ENCODE data around the gene RIBC1.
A peak's percentile ranks its signal among the peaks of the same experiment; 100 is the strongest.
"Not testable (repeated sequence)": the region's sequence is repeated elsewhere in the genome, so short reads cannot be mapped to it uniquely, and the experiment has no call there.

RIBC1 gene

DNA sequence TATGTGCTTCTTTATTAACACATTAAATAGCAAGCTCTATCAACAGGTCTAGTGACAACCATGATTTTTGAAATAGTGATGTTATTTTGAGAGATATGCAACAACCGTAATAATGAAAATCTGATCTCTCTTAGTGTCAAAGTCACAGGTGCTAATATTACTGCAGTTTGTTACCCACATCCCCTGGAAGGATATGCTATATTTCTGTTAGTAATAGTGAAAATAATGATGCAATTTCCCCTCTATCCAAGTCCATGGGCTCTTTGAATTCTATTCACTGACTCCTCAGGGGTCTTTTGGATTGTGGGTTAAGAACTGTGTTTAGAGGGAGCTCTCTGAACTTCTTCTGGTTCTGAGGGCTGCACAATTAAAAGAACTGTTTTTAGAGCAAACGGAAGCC lies 14.5 kb downstream of the RIBC1 start:
- no peak for DNase-seq

DNA sequence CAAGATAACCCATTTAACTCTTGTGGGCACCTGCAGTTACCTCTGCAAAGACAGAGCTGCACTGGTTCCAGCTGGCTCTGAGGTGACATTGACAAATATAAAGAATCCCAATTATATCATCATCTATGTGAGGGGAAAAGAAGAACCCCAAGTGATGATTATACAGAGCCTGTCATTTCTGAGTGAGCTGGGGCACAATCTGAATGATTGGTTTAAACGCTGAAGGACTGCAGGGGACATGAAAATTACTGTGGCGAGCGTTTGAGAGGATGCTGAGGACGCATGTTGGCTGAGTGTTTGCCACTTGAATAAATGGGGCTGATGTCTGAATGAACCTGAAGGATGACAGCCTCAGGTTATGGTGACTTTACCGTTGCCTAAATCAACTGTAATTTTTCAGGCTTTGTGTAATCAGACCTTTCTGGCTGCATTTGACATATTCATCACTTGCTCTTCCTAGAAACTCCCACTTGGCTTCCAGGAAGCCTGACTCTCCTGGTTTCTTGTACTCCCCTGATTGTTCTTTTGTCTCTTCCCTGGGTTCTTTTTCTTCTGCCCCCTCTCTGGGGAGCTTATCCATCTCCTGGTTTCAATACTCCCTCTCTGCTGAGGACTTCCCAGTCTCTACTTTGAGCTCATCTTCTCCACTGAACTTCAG lies 15.6 kb downstream of the RIBC1 start:
- DNase-seq = no peak

DNA sequence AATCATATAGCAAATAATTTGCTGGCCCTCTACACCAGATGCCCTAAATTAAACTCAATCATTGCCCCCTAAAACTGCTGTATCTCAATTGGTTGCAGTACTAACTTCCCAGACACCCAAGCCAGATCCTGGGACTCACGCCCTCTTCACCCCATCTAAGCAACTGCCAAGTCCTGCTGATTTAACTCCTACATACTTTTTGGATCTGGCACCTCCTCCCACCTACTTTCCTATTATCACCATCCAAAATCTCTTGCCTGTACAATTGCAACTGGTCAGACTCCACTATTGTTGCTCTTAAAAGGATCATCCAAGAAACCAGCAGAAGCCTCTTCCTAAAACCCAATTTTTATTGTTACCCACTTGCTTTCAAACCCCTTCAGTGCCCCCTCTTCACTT lies 16.2 kb downstream of the RIBC1 start:
- DNase-seq = no peak

DNA sequence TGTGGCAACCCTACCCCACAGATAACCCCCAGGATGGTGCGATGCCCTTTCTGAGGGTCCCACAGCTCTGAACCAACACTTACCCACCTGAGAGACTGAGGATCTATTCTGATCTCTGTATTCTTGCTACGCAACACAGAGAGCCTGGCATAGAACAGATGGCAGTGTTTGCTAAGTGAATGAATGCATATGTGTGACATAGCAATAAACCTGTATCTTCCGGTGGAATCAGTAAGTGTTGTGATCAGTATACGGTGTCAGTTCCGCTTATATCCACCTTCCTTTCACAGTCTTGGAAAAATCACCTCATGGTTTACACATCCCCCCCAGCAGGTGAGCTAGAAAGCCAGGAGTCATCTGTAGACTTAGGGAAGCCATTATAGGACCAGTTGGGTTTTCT lies 17.4 kb downstream of the RIBC1 start:
- DNase-seq = no peak

DNA sequence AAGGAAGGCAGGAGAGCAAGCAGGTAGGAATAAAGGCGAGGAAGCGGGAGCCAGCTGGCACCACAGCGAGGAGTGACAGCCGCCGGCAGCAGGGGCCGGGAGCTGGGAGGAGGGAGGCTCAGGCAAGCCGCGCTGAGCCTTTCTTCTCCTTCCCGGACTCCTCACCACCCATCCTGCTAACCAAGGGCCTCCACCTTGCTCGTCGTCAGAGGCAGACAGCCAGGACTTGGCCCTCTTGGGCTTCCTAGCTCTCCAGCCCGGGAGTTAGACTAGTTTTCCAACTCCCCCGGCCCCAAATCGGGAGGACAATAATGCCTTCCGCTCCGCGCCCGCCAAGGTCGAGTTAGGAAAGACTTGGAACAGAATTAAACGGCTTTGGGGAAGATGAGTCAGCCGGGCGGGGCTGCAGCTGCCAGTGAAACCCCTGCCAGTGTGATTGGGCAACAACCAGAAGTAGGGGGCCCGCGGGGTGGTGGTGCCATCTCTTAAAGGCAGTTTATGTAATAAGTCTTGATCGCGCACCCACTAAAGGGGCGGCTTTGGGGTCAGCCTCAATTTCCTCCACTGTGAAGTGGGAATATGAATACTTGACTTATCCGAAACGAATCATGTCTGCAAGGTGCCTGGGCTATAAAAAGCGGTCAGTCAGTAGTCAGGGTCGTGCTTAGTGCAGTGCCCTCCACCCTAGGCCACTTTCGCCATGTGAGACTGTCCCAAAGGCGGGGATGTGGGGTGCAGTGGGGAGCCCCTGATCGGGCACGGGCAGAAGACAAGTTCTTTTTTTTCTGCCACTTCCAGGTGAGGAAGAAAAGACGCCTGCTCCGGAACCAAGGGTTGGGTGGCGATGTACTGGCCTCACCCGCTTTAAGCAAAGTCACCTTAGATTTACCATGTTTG lies 18.2 kb downstream of the RIBC1 start:
- DNase-seq = peak; percentile 38

DNA sequence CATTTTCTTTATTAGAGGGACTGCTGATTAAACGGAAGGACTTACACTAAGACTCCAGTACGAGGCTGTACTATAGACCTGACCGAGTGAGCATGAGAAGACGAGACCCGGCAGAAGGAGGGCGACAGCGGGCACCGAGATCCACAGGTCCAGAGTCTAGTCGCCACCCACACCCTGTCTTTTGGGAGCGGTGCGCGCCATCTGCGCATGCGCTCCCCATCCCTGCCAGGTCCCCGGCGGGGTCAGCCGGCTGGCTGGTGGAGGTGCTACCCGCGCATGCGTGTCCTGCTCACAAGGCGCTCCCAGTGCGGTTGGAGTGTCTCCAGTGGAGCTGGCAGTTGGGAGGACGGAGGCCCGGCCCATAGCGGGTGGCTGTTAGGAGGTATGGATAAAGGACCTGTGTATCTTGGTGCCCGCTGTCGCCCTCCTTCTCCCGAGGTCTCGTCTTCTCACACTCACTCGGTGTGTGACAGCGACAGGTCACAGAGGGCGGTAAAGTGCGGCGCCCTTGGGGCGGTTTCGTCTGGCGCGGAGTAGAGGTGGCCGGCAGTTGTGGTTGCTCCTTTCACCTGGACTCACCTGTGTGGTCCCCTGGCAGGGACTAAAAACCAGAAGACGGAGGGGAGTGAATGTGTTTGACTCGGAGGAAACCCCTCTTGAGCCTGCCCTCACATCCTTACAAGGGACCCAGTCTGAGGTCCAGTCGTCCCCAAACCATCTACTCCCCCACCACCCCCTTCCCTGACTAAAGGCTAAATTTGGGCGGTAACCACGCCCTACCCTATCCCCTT lies 19.1 kb downstream of the RIBC1 start:
- DNase-seq = peak; percentile 79

DNA sequence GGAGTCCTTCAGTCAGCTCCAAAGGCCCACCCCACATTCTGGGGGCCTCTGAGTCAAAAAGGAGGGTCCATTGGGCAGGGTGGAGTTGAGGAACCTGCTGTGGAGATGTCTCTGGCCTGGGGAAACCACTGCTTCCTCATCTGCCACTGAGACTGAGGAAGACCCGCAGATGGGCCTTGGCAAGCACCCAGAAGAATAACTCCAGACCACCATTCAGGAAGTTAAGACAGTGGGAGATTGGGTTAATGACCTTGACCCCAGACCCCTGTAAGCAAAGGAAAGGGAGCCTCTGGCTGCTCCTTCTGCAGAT lies 19.6 kb downstream of the RIBC1 start:
- no peak for DNase-seq

DNA sequence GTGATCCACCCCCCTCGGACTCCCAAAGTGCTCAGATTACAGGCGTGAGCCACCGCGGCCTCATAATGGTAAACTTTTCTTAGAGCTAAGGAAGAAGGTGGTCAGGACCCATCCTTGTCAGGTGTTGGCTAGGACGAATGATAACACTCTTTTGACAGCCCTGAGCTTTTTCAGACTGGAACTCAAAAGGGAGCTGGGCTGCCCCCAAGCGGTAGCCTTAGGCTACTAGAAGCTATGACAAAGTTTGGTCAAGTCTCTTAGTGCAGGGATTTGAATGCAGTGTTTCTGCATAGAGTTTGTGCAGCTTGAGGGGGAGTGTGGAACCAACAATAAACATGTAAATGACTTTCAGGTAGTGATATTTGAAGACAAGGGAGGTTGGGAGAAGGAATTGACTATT lies 23.3 kb downstream of the RIBC1 start:
- DNase-seq = peak; percentile 59

DNA sequence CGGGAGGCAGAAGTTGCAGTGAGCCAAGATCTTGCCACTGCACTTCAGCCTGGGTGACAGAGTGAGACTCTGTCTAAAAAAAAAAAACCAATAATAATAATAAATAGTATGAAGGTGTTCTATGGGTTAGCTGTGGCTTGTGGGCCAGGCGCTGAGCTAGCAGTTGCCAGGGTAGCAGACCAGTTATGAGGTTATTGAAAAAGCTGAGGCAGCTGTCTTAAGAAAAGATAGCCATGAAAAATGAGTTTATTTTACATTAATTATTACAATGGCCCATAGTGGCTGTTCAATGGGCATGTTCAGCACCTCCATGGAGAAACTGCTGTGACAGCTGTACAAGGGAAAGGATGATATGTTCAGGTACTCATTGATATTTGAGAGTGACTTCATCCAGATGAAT lies 24.8 kb downstream of the RIBC1 start:
- no peak for DNase-seq

DNA sequence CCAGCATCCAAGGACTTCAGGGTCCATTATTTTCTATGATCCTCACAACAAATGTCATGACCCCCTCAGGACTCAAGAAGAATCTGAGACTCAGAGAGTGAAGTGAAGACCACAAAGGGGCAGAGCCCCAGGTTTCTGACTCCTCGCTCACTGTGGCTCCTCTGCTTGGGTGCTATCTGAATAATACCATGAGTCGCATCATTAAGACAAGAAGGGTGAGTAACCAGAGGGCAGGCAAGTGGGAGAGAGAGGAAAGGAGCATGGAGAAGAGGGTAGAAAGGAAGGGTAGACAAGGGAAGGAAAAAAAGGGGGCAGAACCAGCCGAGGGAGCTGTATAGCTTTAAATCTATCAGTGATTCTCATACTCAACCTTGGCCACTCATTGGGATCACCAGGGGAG lies 27.0 kb downstream of the RIBC1 start:
- DNase-seq = no peak

DNA sequence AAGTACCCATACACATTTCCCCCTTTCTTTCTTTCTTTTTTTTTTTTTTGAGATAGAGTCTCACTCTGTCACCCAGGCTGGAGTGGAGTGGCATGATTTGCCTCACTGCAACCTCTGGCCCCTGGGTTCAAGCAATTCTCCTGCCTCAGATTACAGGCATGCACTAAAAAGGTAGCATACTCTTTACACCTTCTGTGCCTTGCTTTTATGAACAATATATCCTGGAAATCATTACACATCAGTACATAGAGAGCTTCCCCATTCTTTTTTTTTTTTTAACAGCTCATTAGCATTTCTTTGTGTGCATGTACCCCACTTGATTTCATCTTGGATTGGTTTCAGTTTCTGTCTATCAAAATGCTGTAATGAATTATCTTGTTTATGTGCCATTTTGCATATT lies 30.1 kb downstream of the RIBC1 start:
- DNase-seq = no peak

DNA sequence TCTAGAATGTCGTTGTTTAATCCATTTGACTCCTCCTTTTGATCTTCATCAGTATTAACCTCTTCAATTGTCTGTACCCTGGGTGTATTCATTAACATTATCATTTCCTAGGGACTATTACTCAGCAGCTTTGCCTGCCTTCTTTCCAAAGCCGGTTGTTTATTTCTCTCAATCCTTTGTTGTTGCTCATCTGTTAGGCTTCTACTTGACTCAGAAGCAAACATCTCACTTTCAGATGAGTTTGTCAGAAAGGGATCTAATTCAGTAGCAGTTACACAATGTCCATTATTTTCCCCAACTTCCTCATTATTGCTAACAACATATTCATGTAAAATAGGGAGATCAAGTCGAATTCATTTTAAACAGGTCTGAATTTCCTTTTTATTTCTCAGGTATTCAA lies 33.6 kb downstream of the RIBC1 start:
- no peak for DNase-seq

DNA sequence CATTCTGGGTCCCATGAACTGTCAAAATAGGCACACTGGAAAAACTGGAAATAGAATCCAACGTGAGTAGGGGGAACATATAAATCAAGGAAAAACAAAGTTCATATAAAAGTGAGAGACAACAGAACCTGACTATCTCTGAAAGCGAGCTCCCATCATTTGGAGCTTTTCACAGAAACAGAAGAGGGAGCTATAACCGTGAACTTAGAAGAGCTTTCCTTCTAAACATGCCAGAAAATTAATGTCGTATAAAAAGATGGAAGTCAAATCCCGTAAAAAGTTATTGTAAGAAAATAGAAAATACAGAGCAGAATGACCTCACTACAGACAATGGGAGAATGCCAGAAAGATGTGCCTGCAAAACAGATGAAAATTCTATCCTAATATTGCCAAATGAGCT lies 35.4 kb downstream of the RIBC1 start:
- no peak for DNase-seq

DNA sequence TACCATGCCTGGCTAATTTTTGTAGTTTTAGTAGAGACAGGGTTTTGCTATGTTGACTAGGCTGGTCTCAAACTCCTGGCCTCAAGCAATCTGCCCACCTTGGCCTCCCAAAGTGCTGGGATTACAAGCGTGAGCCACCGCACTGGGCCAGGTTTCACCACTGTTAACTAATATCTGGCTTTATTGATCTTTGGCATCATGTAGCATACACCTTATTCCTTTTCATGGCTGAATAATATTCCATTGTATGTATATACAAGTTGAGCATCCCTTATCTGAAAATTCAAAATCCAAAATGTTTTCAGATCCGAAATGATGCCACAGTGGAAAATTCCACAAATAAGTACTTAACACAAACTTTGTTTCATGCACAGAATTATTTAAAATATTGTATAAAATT lies 46.0 kb downstream of the RIBC1 start:
- DNase-seq = not testable (repeated sequence)

DNA sequence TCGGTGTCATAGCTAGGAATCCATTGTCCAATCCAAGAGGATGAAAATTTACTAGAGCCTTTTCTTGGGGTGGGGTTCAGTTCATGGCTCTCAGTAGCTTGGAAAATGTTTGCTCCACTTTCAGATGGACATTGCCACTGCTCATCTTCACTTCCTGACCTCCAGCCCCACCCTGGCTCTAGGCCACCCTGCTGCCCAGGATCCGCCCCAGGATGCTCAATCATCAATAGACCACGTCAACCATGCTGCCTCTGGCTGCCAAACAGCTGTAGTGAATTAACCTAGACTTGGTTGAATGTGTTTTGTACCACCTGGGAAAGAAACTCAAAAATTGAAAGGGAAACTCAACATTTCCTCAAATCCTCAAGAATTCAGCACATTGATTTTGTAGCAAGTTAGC lies 48.7 kb downstream of the RIBC1 start:
- no peak for DNase-seq

DNA sequence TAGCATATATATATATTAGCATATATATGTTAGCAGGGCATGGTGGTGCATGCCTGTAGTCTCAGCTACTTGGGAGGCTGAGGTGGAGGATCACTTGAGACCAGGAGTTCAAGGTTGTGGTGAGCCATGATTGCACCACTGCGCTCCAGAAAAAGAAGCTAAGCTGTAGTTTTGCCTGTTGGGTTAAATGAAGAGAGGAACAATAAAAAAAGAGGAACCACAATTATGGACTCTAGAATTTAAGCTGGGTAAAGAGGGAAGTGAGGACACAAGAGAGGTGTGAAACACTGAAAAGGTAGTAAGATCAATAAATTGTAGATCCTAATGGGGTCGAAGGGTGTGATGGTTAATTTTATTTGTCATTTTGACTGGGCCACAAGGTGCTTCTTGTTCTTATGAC lies 52.0 kb downstream of the RIBC1 start:
- DNase-seq = no peak

DNA sequence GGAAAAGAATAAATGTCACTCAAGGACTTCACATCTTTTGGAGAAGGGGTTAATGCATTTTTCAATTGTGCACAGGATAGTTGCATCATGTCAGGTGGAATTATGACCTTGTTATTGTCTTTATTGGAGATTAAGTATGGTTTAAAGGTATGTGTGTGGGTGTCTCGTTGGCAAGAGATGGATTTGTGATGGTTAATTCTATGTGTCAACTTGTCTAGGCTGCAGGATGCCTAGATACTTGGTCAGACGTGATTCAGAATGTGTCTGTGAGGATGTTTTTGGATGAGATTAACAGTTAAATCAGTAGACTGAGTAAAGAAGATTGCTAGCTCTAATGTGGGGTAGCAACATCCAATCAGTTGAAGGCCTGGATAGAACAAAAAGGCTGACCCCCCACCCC lies 53.7 kb downstream of the RIBC1 start:
- no peak for DNase-seq

DNA sequence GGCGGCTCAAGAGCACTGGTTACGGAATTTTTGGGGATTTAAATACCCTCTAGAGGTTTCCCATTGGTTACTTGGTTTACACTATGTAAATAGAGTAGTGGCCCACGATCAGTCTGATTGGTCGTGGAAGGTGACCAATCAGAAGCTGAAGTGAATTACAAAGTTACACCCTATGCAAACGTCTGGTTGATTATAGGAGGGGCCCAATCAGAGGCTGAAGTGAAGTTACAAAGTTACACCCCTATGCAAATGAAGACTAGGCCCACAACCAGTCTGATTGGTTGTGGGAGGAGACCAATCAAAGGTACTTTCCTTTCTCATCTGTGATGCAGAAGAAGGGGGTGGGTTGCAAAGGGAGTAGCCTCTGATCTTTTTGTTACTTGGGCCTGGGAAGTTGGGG lies 56.6 kb downstream of the RIBC1 start:
- no peak for DNase-seq

All from activated CD4-positive, alpha-beta T cell treated with anti-CD3 and anti-CD28 coated beads for 48 hours (primary cell).